DOHH2 (cell line): ENCODE data around the gene ASPRV1.

Experiments
- H3F3A ChIP-seq: fragments of 200-600 bp; sonication (generic), shearing (Covaris generic); 2 replicates; pipeline ENCODE4 v1.6.0; 2016; ENCODE audit warnings: antibody characterized with exemption, mild to moderate bottlenecking; ENCODE audit not compliant: control insufficient read depth, insufficient read depth
- H3K27ac ChIP-seq: fragments of 200-600 bp; sonication (generic); 2 replicates; pipeline ENCODE4 v1.5.1; 2014; ENCODE audit warnings: low read depth, mild to moderate bottlenecking, low read length, moderate library complexity
- H3K27me3 ChIP-seq: fragments of 200-600 bp; sonication (generic); 2 replicates; pipeline ENCODE4 v1.6.1; 2014; ENCODE audit warnings: mild to moderate bottlenecking, low read length, mixed read lengths; ENCODE audit not compliant: control insufficient read depth
- H3K36me3 ChIP-seq: fragments of 200-600 bp; sonication (generic); 2 replicates; pipeline ENCODE4 v1.6.1; 2014; ENCODE audit warnings: mild to moderate bottlenecking, low read length, moderate library complexity, mixed read lengths; ENCODE audit not compliant: control insufficient read depth
- H3K4me1 ChIP-seq: fragments of 200-600 bp; sonication (generic); 2 replicates; pipeline ENCODE4 v1.6.1; 2014; ENCODE audit warnings: mild to moderate bottlenecking, low read length, mixed read lengths; ENCODE audit not compliant: control insufficient read depth
- H3K4me2 ChIP-seq: fragments of 200-600 bp; sonication (generic); 2 replicates; pipeline ENCODE4 v1.6.0; 2014; ENCODE audit warnings: mild to moderate bottlenecking, low read length, moderate library complexity
- H3K4me3 ChIP-seq: fragments of 200-600 bp; sonication (generic); 2 replicates; pipeline ENCODE4 v1.5.1; 2014; ENCODE audit warnings: mild to moderate bottlenecking, low read length, mixed read lengths
- H3K79me2 ChIP-seq: fragments of 200-600 bp; sonication (generic); 2 replicates; pipeline ENCODE4 v1.6.1; 2014; ENCODE audit warnings: mild to moderate bottlenecking, low read length, mixed read lengths; ENCODE audit not compliant: control insufficient read depth
- H3K9me2 ChIP-seq: fragments of 200-600 bp; sonication (generic); replicated peaks from 2 replicates; pipeline ENCODE4 v1.6.1; 2014; ENCODE audit warnings: mild to moderate bottlenecking, low read length, mixed read lengths; ENCODE audit not compliant: control insufficient read depth
- H3K9me3 ChIP-seq: fragments of 200-600 bp; sonication (generic); 2 replicates; pipeline ENCODE4 v1.6.1; 2014; ENCODE audit warnings: antibody characterized with exemption, low read length, mixed read lengths; ENCODE audit not compliant: control insufficient read depth, insufficient read depth
- H4K20me1 ChIP-seq: fragments of 200-600 bp; sonication (generic); 2 replicates; pipeline ENCODE4 v1.6.0; 2014; ENCODE audit warnings: low read depth, mild to moderate bottlenecking, antibody characterized with exemption, low read length, moderate library complexity; ENCODE audit not compliant: control insufficient read depth, insufficient read depth
- EZH2phosphoT487 ChIP-seq: fragments of 200-600 bp; sonication (generic); IDR thresholded peaks from 2 replicates; pipeline ENCODE4 v1.6.1; 2017; ENCODE audit warnings: borderline replicate concordance, mild to moderate bottlenecking, antibody characterized with exemption, low read length, moderate library complexity, mixed read lengths
- TF ChIP-seq, protein P1 (sequence below): fragments of 200-600 bp; sonication (generic); IDR thresholded peaks from one replicate; pipeline ENCODE4 v1.5.1; 2014; ENCODE audit warnings: antibody characterized with exemption, mild to moderate bottlenecking, low read depth, low read length; ENCODE audit not compliant: poor library complexity, severe bottlenecking

The ASPRV1 gene

GRCh38 chr2:69935011-69935410 is 26.4 kb downstream of the ASPRV1 start:
- no peaks in the 10 kb centered on the region for H3F3A ChIP-seq
- H4K20me1 ChIP-seq, result no peaks in the 10 kb centered on the region
- H3K9me2 ChIP-seq, result no peaks in the 10 kb centered on the region
- no peak overlapping the region for H3K4me2 ChIP-seq
- TF ChIP-seq EZH2phosphoT487, result no peak
- TF ChIP-seq, protein P1, sequence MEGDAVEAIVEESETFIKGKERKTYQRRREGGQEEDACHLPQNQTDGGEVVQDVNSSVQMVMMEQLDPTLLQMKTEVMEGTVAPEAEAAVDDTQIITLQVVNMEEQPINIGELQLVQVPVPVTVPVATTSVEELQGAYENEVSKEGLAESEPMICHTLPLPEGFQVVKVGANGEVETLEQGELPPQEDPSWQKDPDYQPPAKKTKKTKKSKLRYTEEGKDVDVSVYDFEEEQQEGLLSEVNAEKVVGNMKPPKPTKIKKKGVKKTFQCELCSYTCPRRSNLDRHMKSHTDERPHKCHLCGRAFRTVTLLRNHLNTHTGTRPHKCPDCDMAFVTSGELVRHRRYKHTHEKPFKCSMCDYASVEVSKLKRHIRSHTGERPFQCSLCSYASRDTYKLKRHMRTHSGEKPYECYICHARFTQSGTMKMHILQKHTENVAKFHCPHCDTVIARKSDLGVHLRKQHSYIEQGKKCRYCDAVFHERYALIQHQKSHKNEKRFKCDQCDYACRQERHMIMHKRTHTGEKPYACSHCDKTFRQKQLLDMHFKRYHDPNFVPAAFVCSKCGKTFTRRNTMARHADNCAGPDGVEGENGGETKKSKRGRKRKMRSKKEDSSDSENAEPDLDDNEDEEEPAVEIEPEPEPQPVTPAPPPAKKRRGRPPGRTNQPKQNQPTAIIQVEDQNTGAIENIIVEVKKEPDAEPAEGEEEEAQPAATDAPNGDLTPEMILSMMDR, result no peak
- no peak overlapping the region for H3K4me3 ChIP-seq
- no peaks in the 10 kb centered on the region for H3K27me3 ChIP-seq
- peaks cover 19% of the 10 kb centered on the region; the same call in 1 of the 2 replicates for H3K36me3 ChIP-seq
- no peaks in the 10 kb centered on the region for H3K4me1 ChIP-seq
- H3K27ac ChIP-seq, result no peak overlapping the region
- no peaks in the 10 kb centered on the region for H3K79me2 ChIP-seq
- no peaks in the 10 kb centered on the region for H3K9me3 ChIP-seq

- Histone ChIP-seq H3K9me2 (no peaks in the 10 kb centered on the region), H3K27me3 (no peaks in the 10 kb centered on the region), H3K27ac (no peak overlapping the region), H4K20me1 (no peaks in the 10 kb centered on the region), H3K4me2 (no peak overlapping the region), H3K9me3 (no peaks in the 10 kb centered on the region), H3K4me1 (no peaks in the 10 kb centered on the region), H3K36me3 (peaks cover 17% of the 10 kb centered on the region; the same call in 1 of the 2 replicates), H3K4me3 (no peak overlapping the region), H3F3A (no peaks in the 10 kb centered on the region), H3K79me2 (no peaks in the 10 kb centered on the region)
- TF ChIP-seq EZH2phosphoT487, result no peak
- TF ChIP-seq, protein P1, result no peak
Measured at GRCh38 chr2:69934614-69934908, 26.9 kb downstream of the ASPRV1 start.

- Histone ChIP-seq H3K9me2 (no peaks in the 10 kb centered on the region), H3K4me2 (no peak overlapping the region), H3K79me2 (no peaks in the 10 kb centered on the region), H3K4me3 (no peak overlapping the region), H3K27ac (no peak overlapping the region), H4K20me1 (no peaks in the 10 kb centered on the region), H3F3A (no peaks in the 10 kb centered on the region), H3K9me3 (no peaks in the 10 kb centered on the region), H3K4me1 (no peaks in the 10 kb centered on the region), H3K36me3 (peaks cover 15% of the 10 kb centered on the region; the same call in 1 of the 2 replicates), H3K27me3 (no peaks in the 10 kb centered on the region)
- TF ChIP-seq EZH2phosphoT487, result no peak
- TF ChIP-seq, protein P1, result no peak
Measured at GRCh38 chr2:69933839-69934613, 27.4 kb downstream of the ASPRV1 start.
